GM19395 (cell line): ENCODE results near the gene FMO4.
"Not testable (repeated sequence)": the region's sequence is repeated elsewhere in the genome, so short reads cannot be mapped to it uniquely, and the experiment has no call there.

Experiments
- ATAC-seq: cut with Tn5 transposase; IDR thresholded peaks from one replicate; pipeline ENCODE4 v1.9.1; 2021; ENCODE audit warnings: mild to moderate bottlenecking, moderate library complexity; ENCODE audit not compliant: unreplicated experiment

FMO4 gene, protein sequence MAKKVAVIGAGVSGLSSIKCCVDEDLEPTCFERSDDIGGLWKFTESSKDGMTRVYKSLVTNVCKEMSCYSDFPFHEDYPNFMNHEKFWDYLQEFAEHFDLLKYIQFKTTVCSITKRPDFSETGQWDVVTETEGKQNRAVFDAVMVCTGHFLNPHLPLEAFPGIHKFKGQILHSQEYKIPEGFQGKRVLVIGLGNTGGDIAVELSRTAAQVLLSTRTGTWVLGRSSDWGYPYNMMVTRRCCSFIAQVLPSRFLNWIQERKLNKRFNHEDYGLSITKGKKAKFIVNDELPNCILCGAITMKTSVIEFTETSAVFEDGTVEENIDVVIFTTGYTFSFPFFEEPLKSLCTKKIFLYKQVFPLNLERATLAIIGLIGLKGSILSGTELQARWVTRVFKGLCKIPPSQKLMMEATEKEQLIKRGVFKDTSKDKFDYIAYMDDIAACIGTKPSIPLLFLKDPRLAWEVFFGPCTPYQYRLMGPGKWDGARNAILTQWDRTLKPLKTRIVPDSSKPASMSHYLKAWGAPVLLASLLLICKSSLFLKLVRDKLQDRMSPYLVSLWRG

DNA sequence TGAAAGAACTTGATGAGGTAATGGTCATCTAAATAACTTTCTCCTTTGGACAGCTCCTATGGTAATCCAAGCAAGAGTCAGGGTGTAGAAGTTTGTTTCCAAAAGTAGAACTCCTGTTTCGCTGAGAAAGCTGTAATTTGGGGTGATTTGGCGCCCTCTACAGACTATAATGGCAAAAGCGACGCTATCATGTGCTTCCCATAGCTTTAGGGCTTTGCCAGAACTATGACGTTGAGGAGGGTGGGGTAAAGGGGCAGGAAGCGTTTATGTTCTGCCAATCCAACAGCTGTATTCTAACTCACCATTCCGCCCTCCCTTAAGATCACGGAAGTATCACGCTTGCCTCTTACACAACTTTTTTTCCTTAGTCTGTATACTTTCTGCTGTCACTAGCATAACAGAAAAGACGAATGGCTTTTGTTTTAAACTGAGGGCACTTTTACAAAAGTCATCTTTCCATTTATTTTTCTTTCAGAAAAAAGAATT, at the start of gene FMO4:
TSS of gene FMO4 (plus strand) at position 349 of the 486 bp plus-strand sequence. CDS start 5,643 bp downstream, outside the sequence.
- ATAC-seq = peak; percentile 100

DNA sequence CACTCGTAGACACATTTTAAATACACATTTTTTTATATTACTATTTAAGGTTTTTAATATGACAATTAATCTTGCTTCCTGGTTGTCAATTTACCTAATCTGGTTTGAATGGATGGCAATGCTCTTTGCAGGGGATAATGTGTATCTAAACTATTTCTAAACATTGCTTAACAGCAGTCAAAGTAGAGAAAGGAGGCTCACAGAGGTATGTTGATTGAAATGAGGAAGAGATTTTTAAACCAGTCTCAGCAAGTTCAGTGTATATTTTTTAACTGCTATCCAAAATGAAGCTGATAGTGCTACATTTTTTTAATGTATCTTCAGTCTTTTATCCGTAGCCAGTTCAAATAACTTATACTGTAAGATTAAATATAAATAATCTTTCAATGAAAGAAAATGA, 48.3 kb upstream of the FMO4 start:
- no peak for ATAC-seq

DNA sequence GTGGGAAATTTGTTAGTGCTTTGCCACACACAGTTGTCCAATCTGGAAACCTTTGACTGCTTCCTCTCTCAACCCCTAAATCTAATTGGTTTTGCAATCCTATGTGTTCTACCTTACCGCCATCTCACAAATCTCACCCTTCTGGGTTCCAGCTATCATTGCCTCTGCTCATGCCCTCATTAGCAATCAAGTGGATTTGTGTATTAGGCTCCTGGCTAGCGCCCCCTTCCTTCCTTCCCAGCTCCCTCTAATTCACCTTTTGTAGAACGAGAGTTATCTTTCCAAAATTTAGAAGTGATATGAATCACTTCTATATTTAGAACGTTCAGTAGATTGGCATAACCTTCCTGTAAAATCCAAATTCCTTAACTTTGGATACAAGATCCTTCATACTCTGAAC, 47.1 kb upstream of the FMO4 start:
- no peak for ATAC-seq

DNA sequence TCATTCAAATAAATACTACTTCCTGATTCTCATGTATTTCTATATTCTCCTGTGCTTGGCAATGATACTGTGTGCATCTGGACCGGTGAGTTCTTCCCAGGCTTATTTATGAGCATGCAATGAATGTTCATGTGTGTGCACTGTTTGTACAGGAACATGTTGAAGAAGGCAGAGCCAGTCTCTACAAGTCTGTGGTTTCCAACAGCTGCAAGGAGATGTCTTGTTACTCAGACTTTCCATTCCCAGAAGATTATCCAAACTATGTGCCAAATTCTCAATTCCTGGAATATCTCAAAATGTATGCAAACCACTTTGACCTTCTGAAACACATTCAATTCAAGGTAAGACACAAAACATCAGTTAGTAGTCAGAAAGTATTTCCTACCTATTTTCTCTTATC, 46.6 kb upstream of the FMO4 start:
- no peak for ATAC-seq

DNA sequence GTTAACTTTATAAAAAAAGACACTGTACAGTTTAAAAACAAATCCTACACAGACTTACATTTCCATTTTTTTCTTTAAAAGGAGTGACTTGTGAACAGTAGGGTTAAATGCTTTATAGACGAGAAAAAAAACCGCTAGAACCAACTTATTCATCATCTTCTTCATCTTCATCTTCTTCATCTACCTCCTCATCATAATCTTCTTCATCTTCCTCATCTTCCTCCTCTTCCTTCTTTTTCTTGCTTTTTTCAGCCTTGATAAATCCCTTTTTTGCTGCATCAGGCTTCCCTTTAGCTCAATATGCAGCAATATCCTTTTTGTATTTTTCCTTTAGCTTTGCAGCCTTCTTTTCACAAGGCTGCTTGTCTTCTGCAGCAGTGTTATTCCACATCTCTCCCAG, 43.2 kb upstream of the FMO4 start:
- no peak for ATAC-seq

DNA sequence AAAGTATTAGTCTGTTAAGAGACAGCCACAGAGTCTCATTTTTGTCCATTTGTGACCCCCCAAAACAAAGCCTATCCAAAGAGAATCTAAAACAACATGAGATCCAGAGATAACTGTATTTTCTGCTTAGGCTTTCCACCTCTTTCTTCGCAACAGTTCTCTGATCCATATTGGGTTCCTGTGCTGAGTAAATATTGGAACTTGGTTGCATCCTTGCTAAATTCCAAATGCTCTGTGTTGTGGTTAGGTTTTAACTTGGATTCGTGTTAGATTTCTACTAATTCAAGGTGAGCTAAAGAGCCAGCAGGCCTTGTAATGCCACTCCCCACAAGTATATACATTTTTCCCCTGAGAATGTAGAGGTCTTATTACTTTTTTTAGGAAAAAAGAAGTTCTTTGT, 36.4 kb upstream of the FMO4 start:
- no peak for ATAC-seq

DNA sequence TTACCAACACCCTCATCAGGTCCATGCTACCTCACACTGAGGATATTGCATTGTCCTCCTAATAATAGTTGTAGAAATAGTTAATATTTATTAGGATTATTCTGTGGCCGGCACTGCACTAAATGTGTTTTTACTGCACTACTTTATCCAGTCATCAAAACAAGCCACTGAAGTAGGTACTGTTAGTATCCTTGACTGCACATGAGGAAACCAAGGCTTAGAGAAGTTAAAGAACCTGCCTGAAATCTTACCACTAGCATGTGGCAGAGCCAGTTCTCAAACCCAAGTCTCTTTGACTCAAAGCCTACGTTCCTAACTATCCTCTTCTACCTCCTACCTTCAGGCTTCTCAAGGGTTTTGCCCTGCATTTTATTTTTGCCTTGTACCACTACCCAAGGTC, 34.7 kb upstream of the FMO4 start:
- ATAC-seq = no peak

DNA sequence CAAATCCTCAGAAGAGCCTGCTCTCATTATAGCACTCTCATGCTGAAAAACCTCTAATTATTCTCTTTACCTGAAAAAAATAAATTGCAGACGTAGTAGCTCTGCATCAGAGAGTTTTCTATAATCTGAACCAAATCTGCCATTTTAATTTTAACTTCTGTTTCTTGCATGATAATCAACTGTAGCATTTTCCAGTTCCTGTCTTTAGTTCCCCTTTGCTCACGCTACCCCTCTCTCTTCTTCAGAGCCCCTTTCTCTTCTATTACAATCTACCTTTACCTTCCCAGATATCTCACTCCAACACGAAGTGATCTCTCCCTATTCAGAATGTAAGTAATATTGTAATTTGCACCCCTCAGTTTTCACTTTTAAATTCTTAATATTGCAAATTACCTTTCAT, 34.3 kb upstream of the FMO4 start:
- ATAC-seq = no peak

DNA sequence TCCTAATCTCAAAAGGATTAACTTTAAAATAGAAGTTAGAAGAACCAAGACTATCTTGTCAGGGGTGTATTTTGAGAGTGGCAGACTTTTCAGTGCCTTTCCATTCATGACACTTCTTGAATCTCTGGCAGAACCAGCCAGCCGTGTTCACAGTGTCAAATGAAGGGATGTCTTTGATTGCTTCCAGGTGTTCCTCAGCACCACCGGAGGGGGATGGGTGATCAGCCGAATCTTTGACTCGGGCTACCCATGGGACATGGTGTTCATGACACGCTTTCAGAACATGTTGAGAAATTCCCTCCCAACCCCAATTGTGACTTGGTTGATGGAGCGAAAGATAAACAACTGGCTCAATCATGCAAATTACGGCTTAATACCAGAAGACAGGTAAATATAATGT, 33.4 kb upstream of the FMO4 start:
- no peak for ATAC-seq

DNA sequence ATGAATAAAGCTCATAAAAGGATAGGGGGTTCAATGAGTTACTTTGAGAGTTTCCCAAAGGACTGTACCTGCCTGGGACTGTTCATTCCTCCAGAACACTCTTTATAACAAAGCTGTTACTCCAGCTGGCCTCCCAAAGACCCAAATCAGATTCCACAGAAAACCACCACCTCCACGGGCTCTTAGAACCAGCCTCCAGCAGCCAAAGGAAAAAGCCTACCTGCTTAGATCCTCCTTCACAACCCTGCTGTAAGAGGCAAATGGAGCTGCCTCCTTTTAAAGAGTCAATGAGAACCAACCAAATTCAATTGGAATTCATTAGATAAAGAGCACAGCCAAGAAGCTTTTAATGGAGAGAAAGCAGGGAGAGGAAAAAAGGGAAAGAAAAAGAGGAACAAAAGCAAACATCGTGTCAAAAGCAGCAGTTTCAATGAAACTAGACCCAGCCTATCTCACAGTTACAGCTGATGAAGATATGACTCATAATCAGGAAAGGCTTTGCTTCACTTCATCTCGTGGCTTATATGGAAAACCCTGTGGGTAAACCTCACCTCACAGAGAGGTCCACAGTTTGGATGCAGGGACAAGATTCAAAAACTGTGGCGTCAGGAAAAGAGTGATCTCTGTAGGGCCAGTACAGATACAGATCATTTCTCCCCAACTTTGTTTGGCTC, 27.8 kb upstream of the FMO4 start:
- peak; percentile 86 for ATAC-seq

DNA sequence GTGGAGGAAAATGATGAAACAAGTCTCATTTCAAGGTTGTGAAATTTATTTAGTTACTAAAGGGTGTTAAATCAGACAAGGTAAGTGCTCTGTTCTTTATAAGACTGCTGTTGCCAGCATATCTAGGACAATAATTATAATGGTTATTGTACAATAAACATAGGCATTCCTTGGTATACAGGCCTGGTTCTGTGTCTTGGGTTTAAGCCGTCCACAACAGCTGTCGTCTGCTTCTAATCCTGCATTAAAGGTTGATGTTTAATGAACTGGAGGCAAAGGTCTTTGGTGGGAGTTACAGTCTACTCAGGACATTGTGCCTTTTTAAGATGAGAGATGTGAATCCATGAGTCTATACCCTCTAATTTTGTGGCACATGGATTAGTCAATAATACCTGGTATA, 23.4 kb upstream of the FMO4 start:
- ATAC-seq = no peak

DNA sequence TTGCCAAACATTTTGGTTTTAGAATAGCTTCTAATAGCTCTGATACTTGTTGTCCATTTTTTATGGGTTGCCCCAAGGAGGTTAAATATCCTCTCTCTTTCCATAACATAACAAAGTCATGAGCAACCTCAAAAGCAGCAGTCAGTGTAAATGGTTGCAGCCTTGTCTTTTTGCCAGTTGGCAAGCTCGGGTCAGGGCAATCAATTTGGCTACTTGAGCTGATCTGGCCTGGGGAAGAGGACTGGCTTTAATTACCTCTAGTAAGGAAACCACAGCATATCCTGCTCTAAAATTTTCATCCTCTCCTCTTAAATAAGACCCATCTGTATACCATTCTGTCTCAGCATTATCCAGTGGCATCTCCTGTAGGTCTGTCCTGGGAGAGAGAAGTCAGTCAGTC, 21.2 kb upstream of the FMO4 start:
- no peak for ATAC-seq

DNA sequence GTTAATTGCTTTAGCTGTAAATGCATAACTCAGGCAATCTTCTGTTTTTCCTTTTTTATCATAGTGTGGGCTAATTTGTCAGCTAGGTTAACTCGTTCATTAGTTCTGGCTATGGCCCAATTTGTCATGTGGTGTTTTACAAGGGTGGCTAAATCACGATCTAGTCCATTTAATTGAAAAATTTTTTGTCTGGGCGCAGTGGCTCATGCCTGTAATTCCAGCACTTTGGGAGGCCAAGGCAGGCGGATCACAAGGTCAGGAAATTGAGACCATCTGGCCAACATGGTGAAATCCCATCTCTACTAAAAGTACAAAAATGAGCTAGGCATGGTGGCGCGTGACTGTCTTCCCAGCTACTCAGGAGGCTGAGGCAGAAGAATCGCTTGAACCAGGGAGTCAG, 18.6 kb upstream of the FMO4 start:
- not testable (repeated sequence) for ATAC-seq

DNA sequence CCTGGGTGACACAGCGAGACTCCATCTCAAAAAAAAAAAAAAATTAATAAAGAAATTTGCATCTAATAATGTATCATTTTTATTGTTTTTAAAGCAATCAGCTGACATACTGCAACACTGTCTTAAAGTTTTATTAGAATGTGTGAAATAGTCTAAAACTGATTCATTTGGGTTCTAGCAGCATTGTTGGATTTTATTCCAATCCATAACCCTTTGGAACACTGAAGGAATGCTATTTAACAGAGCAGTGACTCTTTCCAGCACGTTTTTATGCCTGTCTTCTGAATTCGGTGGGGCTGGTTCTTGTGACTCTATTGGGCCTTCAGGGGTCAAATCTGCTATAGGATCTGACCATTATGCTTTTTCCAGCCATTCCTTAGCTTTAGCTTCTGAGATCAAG, 18.2 kb upstream of the FMO4 start:
- no peak for ATAC-seq

DNA sequence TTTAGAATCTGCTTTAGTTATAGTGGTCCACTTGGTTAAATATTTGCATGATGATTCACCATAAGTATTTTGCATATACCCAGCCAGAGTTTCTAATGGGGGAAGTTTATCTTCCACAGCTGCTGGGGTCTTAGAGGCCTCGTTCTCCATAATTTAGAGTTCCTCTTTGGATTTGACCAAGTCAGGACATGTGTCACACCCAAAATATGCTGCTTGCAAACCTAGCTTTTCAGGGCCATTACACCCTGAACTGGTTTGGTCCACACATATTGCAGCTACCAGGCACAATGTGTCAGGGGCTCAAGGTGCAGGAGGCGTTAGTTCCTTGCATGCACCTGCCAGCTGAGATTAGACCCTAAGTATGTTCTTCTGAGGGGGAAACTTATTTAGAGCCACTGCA, 17.1 kb upstream of the FMO4 start:
- ATAC-seq = no peak

DNA sequence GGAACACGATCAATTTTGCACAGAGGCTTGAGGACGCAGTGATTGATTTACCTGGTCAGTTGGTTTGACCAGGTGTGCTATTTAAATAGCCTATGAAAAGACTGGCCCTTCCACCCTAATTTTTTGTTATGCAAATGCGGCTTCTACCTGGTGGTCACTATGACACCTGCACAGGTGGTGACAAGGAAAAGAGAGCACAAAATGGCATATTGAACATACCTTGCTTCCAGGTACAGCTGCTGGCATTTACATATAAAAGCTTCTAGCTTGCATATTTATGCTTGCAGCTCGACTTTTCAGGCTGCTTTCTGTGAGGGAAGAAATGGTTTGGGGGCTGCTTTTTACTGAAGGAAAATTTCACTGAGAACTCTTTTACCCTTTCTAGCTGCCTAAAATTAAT, 15.3 kb upstream of the FMO4 start:
- no peak for ATAC-seq

DNA sequence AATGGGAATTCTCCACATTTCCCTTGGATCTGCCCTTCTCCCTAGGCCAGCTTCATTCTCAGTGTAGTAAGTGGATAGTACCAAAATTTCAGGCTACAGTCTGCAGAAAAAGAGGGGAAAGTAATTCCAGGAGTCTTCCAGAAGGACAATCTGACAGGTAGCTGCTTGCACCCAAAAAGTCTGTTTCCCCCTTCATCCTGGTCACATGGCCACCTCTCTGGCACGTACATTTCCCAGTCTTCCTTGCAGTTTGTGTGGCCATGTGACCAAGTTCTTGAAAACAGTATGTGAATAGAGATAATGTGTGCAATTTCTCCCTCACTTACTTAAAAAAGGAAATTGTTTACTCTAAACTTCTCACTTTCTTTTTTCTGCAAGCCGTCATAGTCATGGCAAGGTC, 14.6 kb upstream of the FMO4 start:
- no peak for ATAC-seq

DNA sequence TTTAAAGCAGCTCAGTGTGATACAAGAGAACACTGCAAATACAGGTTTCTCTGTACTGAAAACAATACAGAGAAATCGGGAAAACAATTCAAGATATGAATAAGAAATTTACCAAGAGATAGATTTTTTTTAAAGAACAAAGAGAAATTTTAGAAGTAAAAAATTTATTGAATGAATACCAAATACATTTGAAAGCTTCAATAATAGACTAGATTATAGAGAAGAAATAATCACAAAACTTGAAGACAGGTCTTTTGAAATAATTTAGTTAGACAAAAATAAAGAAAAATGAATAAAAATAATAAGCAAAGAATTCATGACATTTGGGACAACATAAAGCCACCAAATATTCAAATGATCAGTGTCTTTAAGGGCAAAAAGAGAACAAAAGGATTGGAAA, 13.6 kb upstream of the FMO4 start:
- ATAC-seq = no peak

DNA sequence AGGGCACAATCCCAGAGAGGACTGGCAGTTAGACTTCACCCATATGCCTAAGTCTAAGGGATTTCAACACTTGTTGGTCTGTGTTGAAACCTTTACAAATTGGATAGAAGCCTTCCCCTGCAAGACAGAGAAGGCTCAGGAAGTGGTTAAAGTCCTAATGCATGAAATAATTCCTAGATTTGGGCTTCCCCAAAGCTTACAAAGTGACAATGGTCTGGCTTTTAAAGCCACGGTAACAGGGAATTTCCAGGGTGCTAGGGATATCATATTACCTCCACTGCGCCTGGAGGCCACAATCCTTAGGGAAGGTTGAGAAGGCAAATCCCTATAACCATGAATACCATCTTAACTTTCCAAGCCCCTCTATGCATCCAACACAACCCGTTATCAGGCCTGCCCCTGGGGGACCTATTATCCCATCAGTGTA, 3.3 kb upstream of the FMO4 start:
- ATAC-seq = no peak

DNA sequence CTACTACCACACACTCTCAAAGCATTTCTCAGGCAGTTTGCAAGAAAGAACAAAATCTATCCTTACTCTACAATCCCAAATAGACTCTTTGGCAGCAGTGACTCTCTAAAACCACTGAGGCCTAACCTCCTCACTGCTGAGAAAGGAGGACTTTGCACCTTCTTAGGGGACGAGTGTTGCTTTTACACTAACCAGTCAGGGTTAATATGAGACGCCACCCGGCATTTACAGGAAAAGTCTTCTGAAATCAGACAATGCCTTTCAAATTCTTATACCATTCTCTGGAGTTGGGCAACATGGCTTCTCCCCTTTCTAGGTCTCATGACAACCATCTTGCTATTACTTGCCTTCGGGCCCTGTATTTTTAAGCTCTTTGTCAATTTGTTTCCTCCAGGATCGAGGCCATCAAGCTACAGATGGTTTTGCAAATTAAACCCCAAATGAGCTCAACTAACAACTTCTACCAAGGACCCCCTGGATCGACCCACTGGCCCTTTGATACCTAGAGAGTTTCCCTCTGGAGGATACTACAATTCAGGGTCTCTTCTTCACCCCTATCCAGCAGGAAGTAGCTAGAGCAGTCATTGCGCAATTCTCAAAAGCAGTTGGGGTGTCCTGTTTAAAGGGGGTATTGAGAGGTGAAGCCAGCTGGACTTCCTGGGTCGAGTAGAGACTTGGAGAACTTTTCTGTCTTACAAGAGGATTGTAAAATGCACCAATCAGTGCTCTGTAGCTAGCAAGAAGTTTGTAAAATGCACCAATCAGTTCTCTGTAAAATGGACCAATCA, 2.0 kb upstream of the FMO4 start:
- ATAC-seq = no peak

DNA sequence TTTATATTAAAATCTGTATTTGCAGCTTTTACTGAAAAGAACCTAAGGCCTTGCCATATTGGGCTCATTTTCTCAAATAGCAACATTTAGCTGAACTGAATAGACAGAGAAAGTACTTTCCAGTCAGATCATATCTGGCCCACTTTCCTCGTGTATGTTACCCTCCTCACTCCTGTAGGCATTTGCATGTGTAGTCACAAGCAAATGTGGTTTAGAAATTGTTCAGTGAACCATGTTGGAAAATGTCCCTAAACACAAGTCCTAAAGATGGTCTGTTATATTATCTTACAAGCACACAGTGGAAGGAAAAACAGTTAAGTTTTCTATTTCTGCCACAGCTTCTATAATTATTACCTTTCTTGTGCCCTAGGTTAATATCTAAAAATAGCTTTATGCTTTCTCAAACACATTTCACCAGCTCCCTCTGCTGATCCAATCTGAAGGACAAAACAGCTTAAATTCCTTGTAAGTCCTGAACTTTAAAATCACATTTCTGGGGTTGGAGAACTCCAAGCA, 606 bp upstream of the FMO4 start:
- peak; percentile 62 for ATAC-seq
